Measurements from ENCODE around the gene CFC1.
A peak's percentile ranks its signal among the peaks of the same experiment; 100 is the strongest.
"Not testable (repeated sequence)": the region's sequence is repeated elsewhere in the genome, so short reads cannot be mapped to it uniquely, and the experiment has no call there.

The CFC1 gene

GRCh38 chr2:130592791-130593414, 6.5 kb downstream of the CFC1 start:
- H3K27me3 ChIP-seq (ENCODE audit: insufficient read depth, low read depth, severe bottlenecking); DNase-seq; H3K36me3 ChIP-seq; H3K9me3 ChIP-seq (ENCODE audit: severe bottlenecking); H3K4me3 ChIP-seq (ENCODE audit: low read depth, low read length); H3K27ac ChIP-seq: not testable (repeated sequence)

- peak; percentile 58 for DNase-seq
- H3K36me3 ChIP-seq, H3K27ac ChIP-seq: not testable (repeated sequence)
Measured at GRCh38 chr2:130590842-130591359, 8.5 kb downstream of the CFC1 start.

GRCh38 chr2:130590170-130590841, 9.1 kb downstream of the CFC1 start:
- H3K4me3 ChIP-seq (ENCODE audit: low read depth, low read length); H3K27ac ChIP-seq: not testable (repeated sequence)

More at GRCh38 chr2:130590842-130591359, 8.5 kb downstream of the CFC1 start:
- H3K27me3 ChIP-seq (ENCODE audit: insufficient read depth, low read depth, severe bottlenecking); H3K9me3 ChIP-seq (ENCODE audit: severe bottlenecking); H3K4me3 ChIP-seq (ENCODE audit: low read depth, low read length): not testable (repeated sequence)

GRCh38 chr2:130588688-130589458, 10.5 kb downstream of the CFC1 start:
- H3K27ac ChIP-seq; H3K27me3 ChIP-seq (ENCODE audit: insufficient read depth, low read depth, severe bottlenecking); DNase-seq; H3K36me3 ChIP-seq; H3K9me3 ChIP-seq (ENCODE audit: severe bottlenecking); H3K4me3 ChIP-seq (ENCODE audit: low read depth, low read length): not testable (repeated sequence)

More at GRCh38 chr2:130590170-130590841, 9.1 kb downstream of the CFC1 start:
- not testable (repeated sequence) for H3K36me3 ChIP-seq; DNase-seq; H3K27me3 ChIP-seq (ENCODE audit: insufficient read depth, low read depth, severe bottlenecking); H3K9me3 ChIP-seq (ENCODE audit: severe bottlenecking)

GRCh38 chr2:130584726-130585125, 14.6 kb downstream of the CFC1 start:
- not testable (repeated sequence) for H3K27me3 ChIP-seq (ENCODE audit: insufficient read depth, low read depth, severe bottlenecking); H3K27ac ChIP-seq; H3K9me3 ChIP-seq (ENCODE audit: severe bottlenecking); H3K36me3 ChIP-seq; H3K4me3 ChIP-seq (ENCODE audit: low read depth, low read length); DNase-seq

- not testable (repeated sequence) for DNase-seq
Measured at GRCh38 chr2:130583582-130583981, 15.8 kb downstream of the CFC1 start.

GRCh38 chr2:130582970-130583369, 16.4 kb downstream of the CFC1 start:
- peak; percentile 0 for DNase-seq
- not testable (repeated sequence) for H3K27ac ChIP-seq; H3K9me3 ChIP-seq (ENCODE audit: severe bottlenecking); H3K27me3 ChIP-seq (ENCODE audit: insufficient read depth, low read depth, severe bottlenecking); H3K4me3 ChIP-seq (ENCODE audit: low read depth, low read length); H3K36me3 ChIP-seq

More at GRCh38 chr2:130583582-130583981, 15.8 kb downstream of the CFC1 start:
- H3K27ac ChIP-seq; H3K4me3 ChIP-seq (ENCODE audit: low read depth, low read length); H3K9me3 ChIP-seq (ENCODE audit: severe bottlenecking); H3K27me3 ChIP-seq (ENCODE audit: insufficient read depth, low read depth, severe bottlenecking); H3K36me3 ChIP-seq: not testable (repeated sequence)

- not testable (repeated sequence) for H3K4me3 ChIP-seq (ENCODE audit: low read depth, low read length); H3K36me3 ChIP-seq; H3K9me3 ChIP-seq (ENCODE audit: severe bottlenecking); H3K27me3 ChIP-seq (ENCODE audit: insufficient read depth, low read depth, severe bottlenecking); H3K27ac ChIP-seq
- DNase-seq = peak; percentile 2
Measured at GRCh38 chr2:130581491-130581890, 17.9 kb downstream of the CFC1 start.

GRCh38 chr2:130579121-130579520, 20.3 kb downstream of the CFC1 start:
- H3K4me3 ChIP-seq (ENCODE audit: low read depth, low read length); H3K36me3 ChIP-seq; H3K27ac ChIP-seq; H3K9me3 ChIP-seq (ENCODE audit: severe bottlenecking); H3K27me3 ChIP-seq (ENCODE audit: insufficient read depth, low read depth, severe bottlenecking): not testable (repeated sequence)
- peak; percentile 1 for DNase-seq

GRCh38 chr2:130577559-130577958, 21.8 kb downstream of the CFC1 start:
- H3K27ac ChIP-seq; H3K9me3 ChIP-seq (ENCODE audit: severe bottlenecking); H3K36me3 ChIP-seq; H3K4me3 ChIP-seq (ENCODE audit: low read depth, low read length); DNase-seq; H3K27me3 ChIP-seq (ENCODE audit: insufficient read depth, low read depth, severe bottlenecking): not testable (repeated sequence)

GRCh38 chr2:130576209-130576784, 23.1 kb downstream of the CFC1 start:
- H3K27ac ChIP-seq; DNase-seq; H3K4me3 ChIP-seq (ENCODE audit: low read depth, low read length); H3K9me3 ChIP-seq (ENCODE audit: severe bottlenecking); H3K36me3 ChIP-seq; H3K27me3 ChIP-seq (ENCODE audit: insufficient read depth, low read depth, severe bottlenecking): not testable (repeated sequence)

GRCh38 chr2:130574230-130574629, 25.1 kb downstream of the CFC1 start:
- not testable (repeated sequence) for H3K36me3 ChIP-seq; H3K4me3 ChIP-seq (ENCODE audit: low read depth, low read length); DNase-seq

GRCh38 chr2:130571929-130572328, 27.4 kb downstream of the CFC1 start:
- not testable (repeated sequence) for H3K9me3 ChIP-seq (ENCODE audit: severe bottlenecking); H3K27me3 ChIP-seq (ENCODE audit: insufficient read depth, low read depth, severe bottlenecking); H3K36me3 ChIP-seq; H3K4me3 ChIP-seq (ENCODE audit: low read depth, low read length); DNase-seq; H3K27ac ChIP-seq

More at GRCh38 chr2:130574230-130574629, 25.1 kb downstream of the CFC1 start:
- H3K27ac ChIP-seq; H3K27me3 ChIP-seq (ENCODE audit: insufficient read depth, low read depth, severe bottlenecking); H3K9me3 ChIP-seq (ENCODE audit: severe bottlenecking): not testable (repeated sequence)

- H3K27ac ChIP-seq; H3K9me3 ChIP-seq (ENCODE audit: severe bottlenecking): not testable (repeated sequence)
Measured at GRCh38 chr2:130566165-130566564, 33.2 kb downstream of the CFC1 start.

More at GRCh38 chr2:130566165-130566564, 33.2 kb downstream of the CFC1 start:
- H3K4me3 ChIP-seq (ENCODE audit: low read depth, low read length); H3K27me3 ChIP-seq (ENCODE audit: insufficient read depth, low read depth, severe bottlenecking); H3K36me3 ChIP-seq; DNase-seq: not testable (repeated sequence)
